Measurements from ENCODE around the gene SBK1. TPM values are rescaled to one million over a fixed set of nuclear protein-coding genes. Genes with fewer than 3 reads are reported as not detected.

SBK1 gene
- total RNA-seq, 1 donor from 2014 or later, result 7.0 TPM

- H3K4me1 Mint-ChIP-seq (ENCODE audit: low read depth, unreplicated experiment), result no peaks in the 10 kb centered on the region
- no peak for FAIRE-seq
- DNase-seq (ENCODE audit: low read depth), result no peak
Observed at GRCh38 chr16:28280881-28281836, 11.2 kb upstream of the SBK1 start.

GRCh38 chr16:28282045-28282444 is 10.3 kb upstream of the SBK1 start:
- no peak overlapping the region for H3K9ac ChIP-seq (ENCODE audit: low read length)
- no peak overlapping the region for H3K4me3 Mint-ChIP-seq (ENCODE audit: unreplicated experiment)
- H3K27me3 Mint-ChIP-seq (ENCODE audit: low read depth, unreplicated experiment), result peaks cover 14% of the 10 kb centered on the region
- H3K9me3 Mint-ChIP-seq (ENCODE audit: unreplicated experiment), result no peaks in the 10 kb centered on the region
- TF ChIP-seq CTCF (IDR thresholded peaks at IDR 0.05; ENCODE audit: insufficient read depth, low read depth, low read length), result no peak
- TF ChIP-seq EZH2 (IDR thresholded peaks at IDR 0.05; ENCODE audit: insufficient read depth, low read length), result no peak
- H3K36me3 Mint-ChIP-seq (ENCODE audit: low read depth, unreplicated experiment), result no peaks in the 10 kb centered on the region
- H3K4me1 ChIP-seq (ENCODE audit: insufficient read depth, low read length), result no peaks in the 10 kb centered on the region
- H4K20me1 ChIP-seq (ENCODE audit: insufficient read depth, low read length), result no peaks in the 10 kb centered on the region
- H3K9me3 ChIP-seq (ENCODE audit: insufficient read depth, low read depth, low read length), result no peaks in the 10 kb centered on the region
- H3K4me2 ChIP-seq (ENCODE audit: low read length), result no peak overlapping the region
- no peaks in the 10 kb centered on the region for H3K79me2 ChIP-seq (ENCODE audit: insufficient read depth, low read length)
- peaks cover 3% of the 10 kb centered on the region for H3K27me3 ChIP-seq (ENCODE audit: insufficient read depth, low read length)
- H3K36me3 ChIP-seq (ENCODE audit: insufficient read depth, low read length), result no peaks in the 10 kb centered on the region
- H2AFZ ChIP-seq (ENCODE audit: low read depth, low read length), result no peak overlapping the region
- no peaks in the 10 kb centered on the region for H3K4me1 Mint-ChIP-seq (ENCODE audit: low read depth, unreplicated experiment)
- H3K27ac Mint-ChIP-seq (ENCODE audit: unreplicated experiment), result no peak overlapping the region
- FAIRE-seq (no peak), DNase-seq (ENCODE audit: low read depth) (no peak)
- H3K4me3 ChIP-seq (ENCODE audit: insufficient read depth, low read depth, low read length), result no peak overlapping the region
- H3K27ac ChIP-seq (ENCODE audit: low read depth, low read length), result no peak overlapping the region

More at GRCh38 chr16:28280881-28281836, 11.2 kb upstream of the SBK1 start:
- no peaks in the 10 kb centered on the region for H3K9me3 ChIP-seq (ENCODE audit: insufficient read depth, low read depth, low read length)
- TF ChIP-seq CTCF (IDR thresholded peaks at IDR 0.05; ENCODE audit: insufficient read depth, low read depth, low read length), result no peak
- TF ChIP-seq EZH2 (IDR thresholded peaks at IDR 0.05; ENCODE audit: insufficient read depth, low read length), result no peak
- no peak overlapping the region for H3K4me2 ChIP-seq (ENCODE audit: low read length)
- H3K27me3 ChIP-seq (ENCODE audit: insufficient read depth, low read length), result peaks cover 3% of the 10 kb centered on the region
- H3K79me2 ChIP-seq (ENCODE audit: insufficient read depth, low read length), result no peaks in the 10 kb centered on the region
- H3K4me3 Mint-ChIP-seq (ENCODE audit: unreplicated experiment), result no peak overlapping the region
- H4K20me1 ChIP-seq (ENCODE audit: insufficient read depth, low read length), result no peaks in the 10 kb centered on the region
- no peak overlapping the region for H3K27ac ChIP-seq (ENCODE audit: low read depth, low read length)
- no peaks in the 10 kb centered on the region for H3K36me3 ChIP-seq (ENCODE audit: insufficient read depth, low read length)
- H3K9me3 Mint-ChIP-seq (ENCODE audit: unreplicated experiment), result no peaks in the 10 kb centered on the region
- H2AFZ ChIP-seq (ENCODE audit: low read depth, low read length), result no peak overlapping the region
- no peak overlapping the region for H3K4me3 ChIP-seq (ENCODE audit: insufficient read depth, low read depth, low read length)
- H3K27me3 Mint-ChIP-seq (ENCODE audit: low read depth, unreplicated experiment), result peaks cover 20% of the 10 kb centered on the region
- no peaks in the 10 kb centered on the region for H3K4me1 ChIP-seq (ENCODE audit: insufficient read depth, low read length)
- no peaks in the 10 kb centered on the region for H3K36me3 Mint-ChIP-seq (ENCODE audit: low read depth, unreplicated experiment)
- no peak overlapping the region for H3K27ac Mint-ChIP-seq (ENCODE audit: unreplicated experiment)
- H3K9ac ChIP-seq (ENCODE audit: low read length), result no peak overlapping the region

GRCh38 chr16:28283173-28283572 is 9.2 kb upstream of the SBK1 start:
- H3K9ac ChIP-seq (ENCODE audit: low read length), result no peak overlapping the region
- Mint-ChIP-seq H3K9me3 (ENCODE audit: unreplicated experiment) (no peaks in the 10 kb centered on the region), H3K4me3 (ENCODE audit: unreplicated experiment) (no peak overlapping the region), H3K27ac (ENCODE audit: unreplicated experiment) (no peak overlapping the region), H3K36me3 (ENCODE audit: low read depth, unreplicated experiment) (no peaks in the 10 kb centered on the region), H3K4me1 (ENCODE audit: low read depth, unreplicated experiment) (no peaks in the 10 kb centered on the region), H3K27me3 (ENCODE audit: low read depth, unreplicated experiment) (peaks cover 7% of the 10 kb centered on the region)
- no peaks in the 10 kb centered on the region for H4K20me1 ChIP-seq (ENCODE audit: insufficient read depth, low read length)
- no peaks in the 10 kb centered on the region for H3K4me1 ChIP-seq (ENCODE audit: insufficient read depth, low read length)
- H3K36me3 ChIP-seq (ENCODE audit: insufficient read depth, low read length), result no peaks in the 10 kb centered on the region
- no peak overlapping the region for H2AFZ ChIP-seq (ENCODE audit: low read depth, low read length)
- H3K4me2 ChIP-seq (ENCODE audit: low read length), result no peak overlapping the region
- TF ChIP-seq CTCF (IDR thresholded peaks at IDR 0.05; ENCODE audit: insufficient read depth, low read depth, low read length), result no peak
- no peak for TF ChIP-seq EZH2 (IDR thresholded peaks at IDR 0.05; ENCODE audit: insufficient read depth, low read length)
- no peak for DNase-seq (ENCODE audit: low read depth)
- no peak overlapping the region for H3K27ac ChIP-seq (ENCODE audit: low read depth, low read length)
- FAIRE-seq, result no peak
- H3K9me3 ChIP-seq (ENCODE audit: insufficient read depth, low read depth, low read length), result no peaks in the 10 kb centered on the region
- H3K27me3 ChIP-seq (ENCODE audit: insufficient read depth, low read length), result no peaks in the 10 kb centered on the region
- no peak overlapping the region for H3K4me3 ChIP-seq (ENCODE audit: insufficient read depth, low read depth, low read length)
- no peaks in the 10 kb centered on the region for H3K79me2 ChIP-seq (ENCODE audit: insufficient read depth, low read length)
